A172 (cell line): Measurements from ENCODE around the gene BATF3. TPM values are rescaled to one million over a fixed set of nuclear protein-coding genes. Genes with fewer than 3 reads are reported as not detected.

Source experiments
- total RNA-seq: library from RNA; depleted of rRNA; stranded (reverse); fragments of >200 nt; shearing (Covaris generic); gene quantifications from 2 replicates; pipeline ENCODE4 v1.2.3, GENCODE V29; 2014; rRNA removed

Gene BATF3
- total RNA-seq, 1 experiment from 2014 or later: 1.6 TPM

Other genes starting within 250 kb of the BATF3 start
- 0.86 and 1.0 TPM in 2 replicates for gene ATF3, start 91.1 kb downstream of the BATF3 start, total RNA-seq
- gene NSL1, start 91.9 kb upstream of the BATF3 start, total RNA-seq: 68.7 and 107 TPM in 2 replicates
- 26.0 and 32.9 TPM in 2 replicates for gene TATDN3, start 92.1 kb upstream of the BATF3 start, total RNA-seq
- 1.5 TPM in 1 of 2 replicates, not detected in the other for gene SPATA45, start 147.8 kb upstream of the BATF3 start, total RNA-seq
- 17.0 and 19.8 TPM in 2 replicates for gene FLVCR1, start 158.4 kb upstream of the BATF3 start, total RNA-seq